MM.1S (cell line): ENCODE measurements around the gene MEF2C.

Experiments used
- CTCF ChIP-seq: fragments of 300-600 bp; sonication (generic); IDR thresholded peaks from 2 replicates; pipeline ENCODE4 v1.5.1; 2016; ENCODE audit warnings: antibody characterized with exemption, low read length, mixed read lengths
- EZH2 ChIP-seq: fragments of 300-600 bp; sonication (generic); optimal IDR thresholded peaks from 2 replicates; pipeline ENCODE3; 2017; ENCODE audit warnings: low read depth, mild to moderate bottlenecking, antibody characterized with exemption, low read length, mixed read lengths

- TF ChIP-seq CTCF, result no peak
- TF ChIP-seq EZH2, result no peak
These were observed 36.5 kb downstream of the MEF2C start for GRCh38 chr5:88846434-88846833.
